Testis (tissue), 3 donors: ENCODE results near the gene TUB. TPM values are rescaled to one million over a fixed set of nuclear protein-coding genes. Genes with fewer than 3 reads are reported as not detected.
A peak's percentile ranks its signal among the peaks of the same experiment; 100 is the strongest.

Experiments
- DNase-seq: peaks from one replicate; pipeline ENCODE4 v3.0.0-alpha.2; 2019
- H3K27ac ChIP-seq, 2 donors: fragments of 200-600 bp; sonication (generic); one replicate each; pipeline ENCODE4 v1.5.1; 2019
- H3K27me3 ChIP-seq: fragments of 200-600 bp; sonication (generic); one replicate; pipeline ENCODE4 v1.5.1; 2019
- H3K36me3 ChIP-seq: fragments of 200-600 bp; sonication (generic); one replicate; pipeline ENCODE4 v1.5.1; 2017; ENCODE audit warnings: low read depth; ENCODE audit errors: missing control alignments
- H3K4me1 ChIP-seq: fragments of 200-600 bp; sonication (generic); one replicate; pipeline ENCODE4 v1.5.1; 2019
- H3K4me3 ChIP-seq, 2 donors: fragments of 200-600 bp; sonication (generic); one replicate each; pipeline ENCODE4 v1.5.1; 2017 to 2019
- H3K9me3 ChIP-seq: fragments of 200-600 bp; sonication (generic); one replicate; pipeline ENCODE4 v1.5.1; 2017
- CTCF ChIP-seq, 3 experiments: fragments of 450-650 bp in 2 of 3; fragments of 200-600 bp in 1 of 3; sonication (generic) in 1 of 3; IDR thresholded peaks; one replicate each; pipeline ENCODE4 v1.5.1; 2016 to 2019; ENCODE audit warnings: antibody characterized with exemption in 3 of 3, mild to moderate bottlenecking in 2 of 3, moderate library complexity in 1 of 3
- POLR2A ChIP-seq: fragments of 450-650 bp; IDR thresholded peaks from one replicate; pipeline ENCODE4 v1.6.1; 2017; ENCODE audit warnings: antibody characterized with exemption, mild to moderate bottlenecking, moderate library complexity
- WGBS, 2 donors: methylation state at CpG; one replicate each; pipeline ENCODE4 v1.1.5; 2018; 5-methylcytosine and 5-hydroxymethylcytosine counted together
- intact Hi-C: fragments of 100-400 bp; cut with DNase I; formaldehyde crosslinking; loops from one replicate; pipeline ENCODE4 v1.15.1; 2023; ENCODE audit warnings: low total_unique reads
- polyA plus RNA-seq: library from polyadenylated mRNA; stranded (reverse); fragments of 350-450 nt; fragmentation: Illumina TruSeq; extraction: RNeasy Lipid Tissue Mini Kit (QIAGEN cat#74804); gene quantifications from one replicate; pipeline ENCODE4 v1.2.3, GENCODE V29; 2014; ENCODE audit warnings: low read depth, low replicate concordance; ENCODE audit not compliant: insufficient read depth
- total RNA-seq, 2 donors: library from RNA; depleted of rRNA; stranded (reverse); fragments of >200 nt; gene quantifications; one replicate each; pipeline ENCODE4 v1.2.3, GENCODE V29; 2016

TUB gene
- total and polyA plus RNA-seq, 3 donors from 2014 or later: 8.9 to 16.5 (median 15.6) TPM

DNA sequence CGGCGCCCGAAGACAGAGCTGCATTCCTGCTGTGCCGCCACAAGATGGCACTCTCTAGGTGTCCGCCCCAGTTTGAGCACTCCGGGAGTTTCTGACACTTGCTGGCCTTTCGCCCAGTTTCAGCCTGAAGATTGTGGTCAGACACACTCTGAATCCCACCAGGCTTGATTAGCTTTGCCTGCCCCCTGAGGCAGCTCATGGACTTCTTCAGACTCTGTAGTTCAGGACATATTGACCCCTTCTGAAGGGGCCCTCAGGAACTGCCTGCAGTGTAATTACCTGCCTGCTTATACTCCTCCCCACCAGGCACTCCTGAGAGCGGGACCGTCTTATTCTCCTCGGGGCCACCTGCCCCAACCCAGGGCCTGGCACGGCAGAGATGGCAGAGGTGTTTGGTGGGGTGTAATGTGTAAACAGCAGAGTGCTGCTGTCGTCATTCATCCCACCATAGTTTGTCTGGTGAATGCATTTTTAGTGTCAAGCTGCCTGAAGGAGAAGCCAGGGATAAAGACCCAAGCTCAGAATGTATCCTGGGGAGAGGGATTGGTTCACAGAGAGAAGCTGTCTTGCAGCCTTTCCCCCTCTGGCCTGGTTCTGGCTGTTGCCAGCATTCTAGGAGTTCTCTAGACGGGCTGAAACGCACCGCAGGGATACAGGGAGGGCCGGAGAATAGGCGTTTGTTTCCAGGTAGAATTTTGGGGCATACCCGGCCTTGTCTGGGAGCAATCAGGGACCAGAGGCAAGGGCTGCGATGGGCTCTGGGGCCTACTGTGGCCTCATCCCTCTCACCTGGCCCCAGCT, 47.5 kb upstream of the TUB start:
- H3K4me3 ChIP-seq: no peak overlapping the region
- WGBS, 2 donors: 38 to 41% methylated on average over 15 to 19 of the region's 19 CpGs
- TF ChIP-seq CTCF (IDR thresholded peaks at IDR 0.05) (peak; percentile 80 to 89 (median 84)), POLR2A (no peak)
- DNase-seq: peak; percentile 89
- H3K4me1 ChIP-seq: peaks cover 26% of the 10 kb centered on the region
- no peaks in the 10 kb centered on the region for H3K27me3 ChIP-seq
- H3K9me3 ChIP-seq: no peaks in the 10 kb centered on the region
- intact Hi-C loops: no loop called here
- peak overlapping the region; percentile 12 to 55 for H3K27ac ChIP-seq
- no peaks in the 10 kb centered on the region for H3K36me3 ChIP-seq

DNA sequence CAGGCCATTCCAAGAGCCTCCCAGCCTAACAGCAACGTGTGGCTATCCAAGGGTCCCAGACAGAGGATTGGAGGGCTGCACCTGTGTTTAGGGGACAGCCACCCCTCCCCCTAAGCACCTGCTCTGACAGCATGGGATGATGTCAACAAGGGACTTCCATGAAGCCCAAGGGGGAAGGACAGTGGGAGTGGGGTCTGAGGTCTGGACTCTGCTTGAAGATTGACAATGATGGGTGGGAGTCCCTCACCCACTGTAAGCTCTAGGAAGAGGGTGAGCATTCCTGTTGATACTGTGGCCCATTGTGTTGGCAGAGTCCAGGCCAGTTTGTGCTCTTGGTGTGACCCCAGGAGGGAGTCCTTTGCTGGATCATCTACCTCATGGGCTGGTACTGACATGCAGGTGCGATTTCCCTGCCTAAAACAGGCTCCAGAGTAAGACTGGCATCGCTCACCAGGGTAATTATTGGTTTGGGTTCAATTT, 46.9 kb upstream of the TUB start:
- 94 to 96% methylated on average over 2 to 3 of the region's 3 CpGs for WGBS, 2 donors
- Histone ChIP-seq H3K36me3 (no peaks in the 10 kb centered on the region), H3K4me1 (peaks cover 26% of the 10 kb centered on the region), H3K27me3 (no peaks in the 10 kb centered on the region), H3K27ac (peak overlapping the region; percentile 12 to 55), H3K9me3 (no peaks in the 10 kb centered on the region), H3K4me3 (no peak overlapping the region)
- no peak for DNase-seq
- TF ChIP-seq CTCF (IDR thresholded peaks at IDR 0.05) (no peak), POLR2A (no peak)
- intact Hi-C loops: no loop called here

DNA sequence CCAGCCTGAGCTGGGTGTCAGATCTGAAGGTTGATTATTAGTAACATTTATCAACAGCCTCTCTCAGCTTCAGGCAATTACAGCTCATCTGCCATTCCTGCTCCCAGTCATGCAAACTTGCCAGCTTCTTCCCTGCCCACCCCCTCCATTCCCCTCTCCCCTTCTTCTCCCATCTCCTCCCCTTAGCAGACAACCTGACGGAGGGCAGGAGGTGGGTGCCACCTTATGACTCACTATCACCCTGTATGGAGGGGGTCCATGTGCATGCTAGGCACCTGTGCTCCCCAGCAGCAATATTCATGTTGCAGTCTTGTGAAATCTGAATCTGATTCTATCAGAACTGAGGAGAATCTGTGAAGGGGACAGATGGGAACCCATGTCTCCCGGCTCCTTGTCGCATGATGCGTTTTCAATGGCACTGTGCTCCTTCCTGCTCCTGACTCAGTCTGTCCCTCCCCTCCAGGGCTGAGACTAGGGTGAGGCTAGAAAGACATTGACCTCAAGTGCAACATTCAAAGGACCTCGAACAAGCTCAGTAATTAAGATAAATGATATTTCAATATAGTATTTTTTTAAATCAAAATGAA, 46.3 kb upstream of the TUB start:
- H3K27me3 ChIP-seq: no peaks in the 10 kb centered on the region
- peak overlapping the region; percentile 12 to 55 for H3K27ac ChIP-seq
- no peak for DNase-seq
- intact Hi-C loops: no loop called here
- TF ChIP-seq CTCF (IDR thresholded peaks at IDR 0.05) (no peak), POLR2A (no peak)
- no peak overlapping the region for H3K4me3 ChIP-seq
- H3K4me1 ChIP-seq: peaks cover 26% of the 10 kb centered on the region
- no peaks in the 10 kb centered on the region for H3K9me3 ChIP-seq
- 78 to 83% methylated on average over 5 of the region's 5 CpGs for WGBS, 2 donors
- H3K36me3 ChIP-seq: no peaks in the 10 kb centered on the region

DNA sequence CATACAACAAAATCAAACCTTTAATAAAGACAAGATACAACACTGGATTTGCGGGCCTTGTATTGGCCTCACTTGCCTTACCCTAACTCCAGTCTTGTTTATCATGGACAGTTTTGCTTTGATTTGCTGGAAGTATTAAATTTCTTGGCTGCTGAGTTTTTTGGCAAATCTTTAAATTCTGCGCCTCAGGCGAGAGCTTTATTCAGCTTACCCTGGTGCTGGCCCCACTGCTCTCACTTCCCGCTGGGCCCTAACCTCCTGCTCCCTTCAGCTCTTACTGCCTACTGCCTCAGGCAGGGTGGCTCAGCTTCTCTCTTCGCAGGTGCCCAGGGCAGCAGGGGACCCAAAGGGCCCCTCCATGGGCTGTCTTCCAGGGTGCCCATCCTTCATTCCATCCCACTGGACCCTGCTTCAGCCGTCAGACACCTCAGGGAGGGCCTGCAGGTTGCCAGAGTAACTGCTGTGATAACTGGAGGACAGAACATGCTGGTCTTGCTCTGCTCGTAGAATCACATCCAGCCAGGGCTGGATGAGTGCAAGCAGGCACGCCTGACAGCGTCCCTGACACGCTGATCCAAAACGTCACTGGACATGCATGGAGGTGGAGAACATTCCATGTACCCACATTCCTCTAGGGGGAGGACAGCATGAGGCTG, 45.7 kb upstream of the TUB start:
- H3K4me3 ChIP-seq: no peak overlapping the region
- H3K27me3 ChIP-seq: no peaks in the 10 kb centered on the region
- intact Hi-C loops: no loop called here
- H3K4me1 ChIP-seq: peaks cover 22% of the 10 kb centered on the region
- H3K9me3 ChIP-seq: no peaks in the 10 kb centered on the region
- peak overlapping the region; percentile 2 to 83 for H3K27ac ChIP-seq
- TF ChIP-seq POLR2A (no peak), CTCF (IDR thresholded peaks at IDR 0.05) (no peak)
- WGBS, 2 donors: 44% methylated on average over 10 to 11 of the region's 11 CpGs
- DNase-seq: peak; percentile 77
- H3K36me3 ChIP-seq: no peaks in the 10 kb centered on the region
